Stimulated activated CD8-positive, alpha-beta memory T cell treated with anti-CD3 and anti-CD28 coated beads, Interleukin-15, amount 100 ng/mL, for 24 hours (primary cell): ENCODE data around the gene TOP2A.
"Not testable (repeated sequence)": the region's sequence is repeated elsewhere in the genome, so short reads cannot be mapped to it uniquely, and the experiment has no call there.

Experiments used
- DNase-seq: peaks from one replicate; pipeline ENCODE4 v3.0.0-alpha.2; 2020; ENCODE audit warnings: low read depth

TOP2A gene

GRCh38 chr17:40432864-40433528 is 15.3 kb upstream of the TOP2A start:
- DNase-seq: no peak

DNA sequence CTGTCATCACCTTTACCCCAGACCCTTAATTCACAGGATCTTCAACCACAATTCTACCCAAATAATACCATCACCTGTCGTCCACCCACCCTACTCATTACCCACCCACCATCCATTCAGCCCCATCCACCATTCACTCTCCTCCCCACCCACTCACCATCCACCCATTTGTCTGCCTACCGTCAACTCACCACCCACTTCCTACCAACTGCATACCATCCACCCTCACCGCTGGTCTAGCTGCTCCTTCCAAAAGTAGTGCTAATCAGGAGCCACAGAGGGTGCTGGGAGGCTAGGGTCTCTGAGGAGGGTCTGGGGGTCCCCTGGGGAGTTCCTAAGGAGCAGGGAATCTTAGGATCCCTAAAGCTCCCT is 13.5 kb upstream of the TOP2A start:
- DNase-seq: no peak

GRCh38 chr17:40430272-40431230 is 12.9 kb upstream of the TOP2A start:
- DNase-seq: no peak

- DNase-seq: no peak
Measured at GRCh38 chr17:40427002-40427491, 9.4 kb upstream of the TOP2A start.

DNA sequence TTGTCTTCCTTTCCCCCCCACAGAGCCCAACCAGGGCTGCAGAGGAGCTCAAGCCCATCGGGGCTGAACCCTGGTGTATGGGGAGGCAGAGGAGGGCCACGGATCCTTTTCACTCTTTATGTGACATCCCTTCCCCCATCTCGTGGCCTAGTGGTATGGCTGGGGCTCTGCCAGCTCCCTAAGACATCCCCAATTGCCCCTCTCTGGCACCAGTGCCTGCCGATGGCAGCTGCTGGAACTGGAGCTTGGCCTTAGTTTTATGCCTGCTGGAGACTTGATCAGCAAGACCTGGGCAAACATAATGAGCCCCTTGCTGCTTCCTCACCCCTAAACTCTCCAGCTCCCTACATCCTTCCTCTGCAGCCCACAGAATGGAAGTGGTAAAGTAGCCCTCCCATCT is 8.0 kb upstream of the TOP2A start:
- no peak for DNase-seq

- DNase-seq: no peak
Measured at GRCh38 chr17:40422990-40423633, 5.4 kb upstream of the TOP2A start.

- DNase-seq: no peak
Measured at GRCh38 chr17:40419559-40420331, 2.0 kb upstream of the TOP2A start.

- DNase-seq: no peak
Measured at GRCh38 chr17:40418428-40418706, 671 bp upstream of the TOP2A start.

GRCh38 chr17:40417258-40417608 is 463 bp downstream of the TOP2A start:
- no peak for DNase-seq

DNA sequence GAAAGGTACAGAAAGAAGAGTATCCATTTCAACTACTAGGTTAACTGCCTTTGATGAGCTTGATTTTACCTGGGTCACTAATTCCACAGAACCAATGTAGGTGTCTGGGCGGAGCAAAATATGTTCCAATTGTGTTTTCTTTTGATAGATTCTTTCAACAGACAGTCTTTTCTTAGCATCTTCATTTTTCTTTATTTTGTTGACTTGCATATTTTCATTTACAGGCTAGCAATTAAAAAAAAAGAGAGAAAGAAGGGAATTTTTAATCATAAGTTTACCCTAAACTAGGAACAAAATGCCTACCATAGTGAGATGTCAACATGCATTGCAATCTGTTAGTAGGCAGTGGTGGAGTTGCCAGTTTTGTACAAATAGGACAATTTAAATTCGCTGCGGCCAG is 1.0 kb downstream of the TOP2A start:
- DNase-seq: no peak

DNA sequence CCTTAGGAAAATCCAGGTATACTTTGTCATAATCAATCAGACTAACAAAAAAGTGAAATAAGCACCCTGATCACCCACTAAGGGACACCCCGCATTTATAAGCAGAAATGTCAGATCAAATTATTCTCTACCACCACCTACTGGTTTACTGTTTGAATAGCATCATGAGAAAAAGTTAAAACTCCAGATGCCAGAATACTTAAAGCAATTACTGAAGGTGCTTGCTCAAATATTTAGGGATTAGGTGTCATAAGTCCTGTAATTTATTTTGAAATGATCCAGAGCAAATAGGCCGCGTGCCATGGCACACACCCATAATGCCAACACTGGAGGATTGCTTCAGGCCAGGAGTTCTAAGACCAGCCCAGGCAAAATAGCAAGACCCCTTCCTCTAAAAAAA is 2.3 kb downstream of the TOP2A start:
- DNase-seq: no peak

DNA sequence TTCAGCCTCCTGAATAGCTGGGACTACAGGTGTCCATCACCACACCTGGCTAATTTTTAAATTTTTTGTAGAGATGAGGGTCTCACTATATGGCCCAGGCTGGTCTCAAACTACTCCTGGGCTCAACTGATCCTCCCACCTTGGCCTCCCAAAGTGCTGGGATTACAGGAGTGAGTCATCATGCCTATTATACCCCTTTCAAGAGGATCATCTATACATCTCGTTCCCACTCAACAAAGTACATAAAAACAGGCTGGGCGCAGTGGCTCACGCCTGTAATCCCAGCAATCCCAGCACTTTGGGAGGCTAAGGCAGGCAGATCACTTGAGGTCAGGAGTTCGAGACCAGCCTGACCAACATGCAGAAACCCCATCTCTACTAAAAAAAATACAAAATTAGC is 3.4 kb downstream of the TOP2A start:
- DNase-seq: not testable (repeated sequence)

- DNase-seq: no peak
Measured at GRCh38 chr17:40412880-40413279, 4.8 kb downstream of the TOP2A start.

DNA sequence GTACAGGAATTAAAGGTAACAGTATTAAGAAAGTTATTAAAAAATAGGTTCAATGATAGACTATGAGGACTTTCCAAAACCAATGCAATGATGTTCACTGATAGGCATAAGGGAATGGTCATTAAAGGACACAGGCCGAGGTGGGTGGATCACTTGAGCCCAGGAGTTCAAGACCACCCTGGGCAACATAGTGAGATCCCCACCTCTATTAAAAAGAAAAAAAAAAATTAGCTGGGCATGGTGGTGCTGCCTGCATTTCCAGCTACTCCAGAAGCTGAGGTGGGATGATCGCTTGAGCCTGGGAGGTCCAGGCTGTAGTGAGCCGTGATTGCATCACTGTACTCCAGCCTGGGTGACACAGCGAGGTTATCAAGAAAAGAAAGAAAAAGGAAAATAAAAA is 5.9 kb downstream of the TOP2A start:
- no peak for DNase-seq

DNA sequence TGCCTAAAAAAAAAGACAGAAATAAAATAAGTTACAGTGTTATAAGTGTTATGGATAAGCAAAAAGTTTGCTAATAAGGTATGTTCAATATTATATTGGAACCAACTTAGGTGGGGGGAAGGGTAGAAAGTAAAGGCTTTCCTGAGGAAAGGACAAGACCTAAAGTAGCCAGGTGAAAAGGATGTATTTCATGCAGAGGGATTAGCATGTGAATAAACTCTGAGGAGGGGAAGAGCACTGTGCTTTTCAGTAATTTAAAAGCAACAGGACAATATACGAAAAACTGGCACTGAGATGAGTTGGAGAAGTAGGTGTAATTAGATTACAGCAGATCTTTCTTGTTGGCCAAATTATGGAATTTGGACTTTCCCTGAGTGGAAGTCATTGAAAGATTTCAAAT is 7.6 kb downstream of the TOP2A start:
- no peak for DNase-seq

- not testable (repeated sequence) for DNase-seq
Measured at GRCh38 chr17:40409540-40409939, 8.2 kb downstream of the TOP2A start.

DNA sequence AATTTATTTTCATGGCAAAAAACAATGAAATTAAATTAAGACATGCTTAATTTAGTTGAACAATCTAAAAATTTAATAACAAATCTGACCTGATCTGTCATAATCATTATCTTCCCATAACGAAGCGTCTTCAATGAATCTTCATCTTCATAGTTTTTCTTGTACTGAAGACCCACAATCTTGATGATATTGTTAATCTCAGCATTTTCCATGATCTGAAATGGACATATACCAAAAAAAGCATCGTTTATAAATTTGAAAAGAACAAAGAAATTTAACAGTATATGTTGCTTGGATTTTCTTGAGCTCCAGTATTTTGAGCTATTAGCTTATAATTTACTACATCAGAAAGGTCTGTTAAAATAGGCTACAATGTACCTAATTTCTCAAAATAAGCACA is 10.2 kb downstream of the TOP2A start:
- no peak for DNase-seq

- DNase-seq: no peak
Measured at GRCh38 chr17:40404003-40404402, 13.7 kb downstream of the TOP2A start.

DNA sequence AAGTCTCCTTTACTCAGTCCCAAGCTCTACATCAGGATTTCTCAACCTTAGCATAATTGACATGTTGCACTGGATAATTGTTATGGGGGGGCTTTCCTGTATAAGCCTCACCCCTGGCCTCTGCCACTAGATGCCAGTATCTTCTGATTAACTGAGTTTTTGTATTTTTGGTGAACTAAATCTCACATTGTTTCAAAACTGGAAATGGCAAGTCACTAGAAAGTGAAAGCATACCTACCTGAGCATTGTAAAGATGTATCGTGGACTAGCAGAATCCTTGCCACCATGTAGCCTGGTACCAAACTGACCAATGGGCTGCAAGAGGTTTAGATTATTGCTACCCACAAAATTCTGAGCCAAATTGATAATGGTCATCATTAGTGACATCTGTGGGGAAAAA is 15.0 kb downstream of the TOP2A start:
- DNase-seq: no peak

DNA sequence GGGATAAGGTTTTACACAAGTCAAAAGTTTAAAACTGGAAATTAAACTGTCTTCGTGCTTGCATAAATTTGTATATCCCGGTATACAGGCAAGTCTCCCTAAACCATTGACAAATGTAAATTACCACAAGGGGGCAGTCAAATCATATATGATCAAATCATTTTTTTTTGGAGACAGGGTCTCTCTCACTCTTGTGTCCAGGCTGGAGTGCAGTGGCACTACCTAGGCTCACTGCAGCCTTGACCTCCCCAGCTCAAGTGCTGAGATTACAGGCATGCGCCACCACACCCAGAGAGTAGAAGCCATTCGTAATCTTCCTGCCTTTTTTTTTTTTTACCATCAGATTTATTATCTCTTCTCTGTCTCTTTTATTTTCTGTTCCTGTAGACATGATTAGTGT is 18.5 kb downstream of the TOP2A start:
- DNase-seq: no peak

DNA sequence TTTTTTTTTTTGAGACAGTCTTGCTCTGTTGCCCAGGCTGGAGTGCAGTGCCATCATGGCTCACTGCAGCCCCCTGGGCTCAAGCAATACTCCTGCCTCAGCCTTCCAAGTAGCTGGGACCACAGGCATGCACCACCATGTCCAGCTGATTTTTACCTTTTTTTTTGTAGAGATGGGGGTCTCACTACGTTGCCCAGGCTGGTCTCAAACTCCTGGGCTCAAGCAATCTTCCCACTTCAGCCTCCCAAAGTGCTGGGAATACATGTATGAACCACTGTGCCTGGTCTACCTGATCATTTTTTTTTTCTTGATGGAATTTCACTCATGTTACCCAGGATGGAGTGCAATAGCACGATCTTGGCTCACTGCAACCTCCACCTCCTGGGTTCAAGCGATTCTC is 31.1 kb downstream of the TOP2A start:
- not testable (repeated sequence) for DNase-seq

DNA sequence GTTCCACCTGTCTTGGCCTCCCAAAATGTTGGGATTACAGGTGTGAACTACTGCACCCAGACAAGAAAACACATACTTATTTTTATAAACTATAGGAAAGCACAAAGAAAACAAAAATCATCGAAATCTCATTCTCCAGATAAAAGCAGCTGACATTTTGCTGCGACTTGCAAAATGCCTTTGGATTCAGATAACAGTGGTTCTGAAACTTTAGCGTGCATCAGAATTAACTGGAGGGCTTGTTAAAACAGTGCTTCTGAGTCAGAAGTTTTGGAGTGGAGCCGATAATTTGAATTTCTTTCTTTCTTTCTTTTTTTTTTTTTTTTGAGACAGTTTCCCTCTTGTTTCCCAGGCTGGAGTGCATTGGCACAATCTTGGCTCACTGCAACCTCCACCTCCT is 35.4 kb downstream of the TOP2A start:
- no peak for DNase-seq
